Esophagus muscularis mucosa (tissue), 4 donors: ENCODE measurements around the gene ZNF565. TPM values are rescaled to one million over a fixed set of nuclear protein-coding genes. Genes with fewer than 3 reads are reported as not detected.
A peak's percentile ranks its signal among the peaks of the same experiment; 100 is the strongest.

ENCODE experiments used
- DNase-seq: peaks from one replicate; pipeline ENCODE4 v3.0.0-alpha.2; 2017; ENCODE audit errors: extremely low spot score
- H3K27ac ChIP-seq, 4 donors: fragments of 200-600 bp; sonication (generic); replicated peaks in 1 of 4; 1 replicate in 3 of 4; 2 replicates in 1 of 4; pipeline ENCODE4 v1.5.1; 2016 to 2019; ENCODE audit warnings: mild to moderate bottlenecking in 1 of 4
- H3K27me3 ChIP-seq, 4 donors: fragments of 200-600 bp; sonication (generic); one replicate each; pipeline versions ENCODE4 v1.5.1 to v1.6.0; 2016 to 2019
- H3K36me3 ChIP-seq, 4 donors: fragments of 200-600 bp; sonication (generic); one replicate each; pipeline ENCODE4 v1.5.1; 2016 to 2019
- H3K4me1 ChIP-seq, 4 donors: fragments of 200-600 bp; sonication (generic); one replicate each; pipeline ENCODE4 v1.5.1; 2016 to 2019
- H3K4me3 ChIP-seq, 4 donors: fragments of 200-600 bp; sonication (generic); 1 replicate in 2 of 4; 2 replicates in 2 of 4; pipeline ENCODE4 v1.5.1; 2016 to 2019; ENCODE audit warnings: mild to moderate bottlenecking in 4 of 4, moderate library complexity in 1 of 4
- H3K9me3 ChIP-seq, 4 donors: fragments of 200-600 bp; sonication (generic); 1 replicate in 3 of 4; 2 replicates in 1 of 4; pipeline ENCODE4 v1.5.1; 2016 to 2019
- EP300 ChIP-seq: sonication (generic); formaldehyde crosslinking; IDR thresholded peaks from one replicate; pipeline ENCODE4 v1.6.1; 2017; ENCODE audit warnings: antibody characterized with exemption
- POLR2A ChIP-seq: fragments of 450-650 bp; IDR thresholded peaks from one replicate; pipeline ENCODE4 v1.6.1; 2017; ENCODE audit warnings: antibody characterized with exemption, moderate library complexity, mild to moderate bottlenecking, low read depth
- POLR2AphosphoS5 ChIP-seq, 2 donors: sonication (generic); formaldehyde crosslinking; IDR thresholded peaks; one replicate each; pipeline ENCODE4 v1.6.1; 2017; ENCODE audit warnings: antibody characterized with exemption in 2 of 2
- WGBS: methylation state at CpG from one replicate; pipeline ENCODE4 v1.1.5; 2018; 5-methylcytosine and 5-hydroxymethylcytosine counted together
- intact Hi-C: fragments of 100-400 bp; cut with DNase I; formaldehyde crosslinking; loops from one replicate; pipeline ENCODE4 v1.15.1; 2023
- total RNA-seq, 4 donors: library from RNA; depleted of rRNA; stranded (reverse); fragments of >200 nt; gene quantifications; one replicate each; pipeline versions ENCODE4 v1.1.0 to v1.2.1, GENCODE V29; 2016
- TF ChIP-seq, protein P1 (sequence below), 3 experiments: fragments of 200-600 bp in 2 of 3; fragments of 450-650 bp in 1 of 3; sonication (generic) in 2 of 3; IDR thresholded peaks; one replicate each; pipeline ENCODE4 v1.5.1; 2017 to 2019; ENCODE audit warnings: antibody characterized with exemption in 3 of 3, mild to moderate bottlenecking in 2 of 3, moderate library complexity in 1 of 3

Gene ZNF565
- total RNA-seq, 4 donors from 2014 or later = 4.6 to 5.7 (median 5.1) TPM

DNA sequence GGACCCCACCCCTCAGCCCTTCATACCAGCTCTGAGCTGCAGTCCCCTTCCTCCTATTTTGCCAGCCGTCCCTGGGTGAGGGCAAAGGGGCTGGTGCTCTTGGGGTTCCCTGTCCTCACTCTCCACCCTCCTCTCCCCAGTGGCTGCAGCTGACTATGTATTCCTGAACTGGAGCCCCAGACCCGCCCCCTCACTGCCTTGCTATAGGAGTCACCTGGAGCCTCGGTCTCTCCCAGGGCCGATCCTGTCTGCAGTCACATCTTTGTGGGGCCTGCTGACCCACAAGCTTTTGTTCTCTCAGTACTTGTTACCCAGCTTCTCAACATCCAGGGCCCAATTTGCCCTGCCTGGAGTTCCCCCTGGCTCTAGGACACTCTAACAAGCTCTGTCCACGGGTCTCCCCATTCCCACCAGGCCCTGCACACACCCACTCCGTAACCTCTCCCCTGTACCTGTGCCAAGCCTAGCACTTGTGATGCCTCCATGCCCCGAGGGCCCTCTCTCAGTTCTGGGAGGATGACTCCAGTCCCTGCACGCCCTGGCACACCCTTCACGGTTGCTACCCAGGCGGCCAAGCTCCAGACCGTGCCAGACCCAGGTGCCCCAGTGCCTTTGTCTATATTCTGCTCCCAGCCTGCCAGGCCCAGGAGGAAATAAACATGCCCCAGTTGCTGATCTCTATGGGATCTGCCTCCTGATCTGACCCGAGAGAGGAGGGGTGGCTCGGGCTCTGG is 64.6 kb downstream of the ZNF565 start:
- 72% methylated on average over 13 of the region's 13 CpGs for WGBS
- Histone ChIP-seq H3K9me3 (no peaks in the 10 kb centered on the region), H3K4me3 (no peak overlapping the region), H3K4me1 (peaks cover 31 to 53% (median 36%) of the 10 kb centered on the region in 4 donors), H3K27ac (peak overlapping the region; percentile 92 to 98 (median 96)), H3K36me3 (peaks cover 39 to 64% (median 61%) of the 10 kb centered on the region in 4 donors), H3K27me3 (no peaks in the 10 kb centered on the region)
- no peak for DNase-seq
- intact Hi-C loops = no loop called here
- TF ChIP-seq, protein P1, sequence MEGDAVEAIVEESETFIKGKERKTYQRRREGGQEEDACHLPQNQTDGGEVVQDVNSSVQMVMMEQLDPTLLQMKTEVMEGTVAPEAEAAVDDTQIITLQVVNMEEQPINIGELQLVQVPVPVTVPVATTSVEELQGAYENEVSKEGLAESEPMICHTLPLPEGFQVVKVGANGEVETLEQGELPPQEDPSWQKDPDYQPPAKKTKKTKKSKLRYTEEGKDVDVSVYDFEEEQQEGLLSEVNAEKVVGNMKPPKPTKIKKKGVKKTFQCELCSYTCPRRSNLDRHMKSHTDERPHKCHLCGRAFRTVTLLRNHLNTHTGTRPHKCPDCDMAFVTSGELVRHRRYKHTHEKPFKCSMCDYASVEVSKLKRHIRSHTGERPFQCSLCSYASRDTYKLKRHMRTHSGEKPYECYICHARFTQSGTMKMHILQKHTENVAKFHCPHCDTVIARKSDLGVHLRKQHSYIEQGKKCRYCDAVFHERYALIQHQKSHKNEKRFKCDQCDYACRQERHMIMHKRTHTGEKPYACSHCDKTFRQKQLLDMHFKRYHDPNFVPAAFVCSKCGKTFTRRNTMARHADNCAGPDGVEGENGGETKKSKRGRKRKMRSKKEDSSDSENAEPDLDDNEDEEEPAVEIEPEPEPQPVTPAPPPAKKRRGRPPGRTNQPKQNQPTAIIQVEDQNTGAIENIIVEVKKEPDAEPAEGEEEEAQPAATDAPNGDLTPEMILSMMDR (IDR thresholded peaks at IDR 0.05) = no peak
- TF ChIP-seq POLR2AphosphoS5 (IDR thresholded peaks at IDR 0.05) (no peak), EP300 (no peak), POLR2A (no peak)

GRCh38 chr19:36144624-36145023 is 69.8 kb downstream of the ZNF565 start:
- H3K4me1 ChIP-seq = peaks cover 12 to 30% (median 17%) of the 10 kb centered on the region in 4 donors
- no peak for DNase-seq
- no peak for TF ChIP-seq EP300
- TF ChIP-seq, protein P1 (IDR thresholded peaks at IDR 0.05) = no peak
- TF ChIP-seq POLR2A = no peak
- no peak for TF ChIP-seq POLR2AphosphoS5 (IDR thresholded peaks at IDR 0.05)
- H3K36me3 ChIP-seq = peaks cover 49 to 80% (median 76%) of the 10 kb centered on the region in 4 donors
- 96% methylated on average over 6 of the region's 6 CpGs for WGBS
- H3K9me3 ChIP-seq = no peaks in the 10 kb centered on the region
- no peaks in the 10 kb centered on the region for H3K27me3 ChIP-seq
- H3K27ac ChIP-seq = no peak overlapping the region
- intact Hi-C loops = no loop called here
- no peak overlapping the region for H3K4me3 ChIP-seq

DNA sequence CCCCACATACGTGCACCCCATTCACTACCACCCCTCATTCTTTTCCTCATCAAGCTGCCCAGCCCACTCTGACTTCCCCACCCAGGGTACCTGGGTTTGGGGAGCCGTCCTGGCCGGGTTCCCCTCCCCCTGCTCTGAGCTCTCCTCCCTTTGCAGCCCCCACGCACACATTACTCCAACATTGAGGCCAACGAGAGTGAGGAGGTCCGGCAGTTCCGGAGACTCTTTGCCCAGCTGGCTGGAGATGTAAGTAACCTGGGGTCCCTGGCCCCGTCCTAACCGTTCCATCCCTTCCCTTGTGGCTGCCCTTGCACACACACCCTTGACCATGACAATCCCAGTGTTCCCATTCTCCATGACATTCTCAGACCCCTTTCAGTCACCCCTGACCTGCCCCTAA is 72.0 kb downstream of the ZNF565 start:
- no peak overlapping the region for H3K4me3 ChIP-seq
- TF ChIP-seq, protein P1 (IDR thresholded peaks at IDR 0.05) = no peak
- TF ChIP-seq POLR2A = no peak
- 74% methylated on average over 8 of the region's 9 CpGs for WGBS
- peaks cover 33 to 58% (median 55%) of the 10 kb centered on the region in 4 donors for H3K36me3 ChIP-seq
- no peaks in the 10 kb centered on the region for H3K9me3 ChIP-seq
- DNase-seq = no peak
- H3K4me1 ChIP-seq = peaks cover 14 to 34% (median 26%) of the 10 kb centered on the region in 4 donors
- no peaks in the 10 kb centered on the region for H3K27me3 ChIP-seq
- intact Hi-C loops = no loop called here
- peak overlapping the region in 2 of 4 donors; percentile 92 to 96 for H3K27ac ChIP-seq

DNA sequence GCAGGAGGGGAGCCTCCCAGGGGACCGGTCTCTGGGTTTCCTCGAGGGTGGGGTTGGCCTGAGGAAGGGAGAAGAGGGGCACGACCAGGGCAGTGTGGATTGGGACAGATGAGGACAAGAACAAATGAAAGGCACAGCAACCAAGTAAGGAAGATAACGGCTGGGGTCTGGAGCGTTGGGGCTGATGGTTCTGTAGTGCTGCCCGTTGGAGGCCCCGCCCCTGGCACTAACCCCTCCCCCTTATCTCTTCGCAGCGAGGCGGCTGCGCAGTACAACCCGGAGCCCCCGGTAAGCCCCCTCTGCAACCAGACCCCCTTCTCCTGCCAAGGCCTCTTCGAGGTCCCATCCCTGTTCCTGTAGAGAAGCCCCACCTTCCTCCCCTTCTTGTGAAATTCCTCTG is 72.4 kb downstream of the ZNF565 start:
- Histone ChIP-seq H3K36me3 (peaks cover 29 to 54% (median 50%) of the 10 kb centered on the region in 4 donors), H3K4me3 (no peak overlapping the region), H3K9me3 (no peaks in the 10 kb centered on the region), H3K4me1 (peaks cover 14 to 39% (median 31%) of the 10 kb centered on the region in 4 donors), H3K27ac (peak overlapping the region; percentile 92 to 100 (median 96)), H3K27me3 (no peaks in the 10 kb centered on the region)
- TF ChIP-seq, protein P1 (IDR thresholded peaks at IDR 0.05) = no peak
- TF ChIP-seq EP300 = no peak
- TF ChIP-seq POLR2A = no peak
- no peak for TF ChIP-seq POLR2AphosphoS5 (IDR thresholded peaks at IDR 0.05)
- intact Hi-C loops = no loop called here
- DNase-seq = no peak
- WGBS = 91% methylated on average over 14 of the region's 14 CpGs
